ENCODE measurements around the gene FAM163A.

FAM163A gene

DNA sequence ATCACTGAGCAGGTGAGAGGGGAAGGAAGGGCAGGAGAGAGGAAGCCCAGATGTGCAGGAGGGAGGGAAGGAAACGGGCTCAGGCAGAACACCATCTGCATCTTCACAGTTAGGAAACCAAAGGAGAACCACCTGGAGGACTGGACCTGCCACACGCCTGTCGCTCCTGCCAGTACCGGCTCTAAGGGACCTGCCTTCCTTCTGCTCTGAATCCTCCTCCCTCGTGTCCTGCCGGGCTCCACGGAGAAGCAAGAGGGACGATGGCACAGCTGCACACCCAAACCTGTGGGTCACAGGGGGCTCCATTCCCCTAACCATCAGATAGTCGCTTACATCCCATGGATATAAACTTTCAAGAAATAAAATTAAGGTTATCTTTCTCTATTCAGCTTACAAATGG lies 78.4 kb downstream of the FAM163A start:
- Histone ChIP-seq H3K27ac (no peak overlapping the region), H3K9me3 (no peaks in the 10 kb centered on the region), H3K4me3 (ENCODE audit: low read depth in 1 of 2, low read length in 1 of 2) (no peak overlapping the region), H3K36me3 (no peaks in the 10 kb centered on the region), H3K27me3 (no peaks in the 10 kb centered on the region), H3K4me1 (ENCODE audit: control insufficient read depth in 1 of 2, insufficient read depth in 1 of 2, low read depth in 1 of 2, low read length in 1 of 2) (peaks cover 29% of the 10 kb centered on the region in 2 experiments)
- TF ChIP-seq, protein P1, sequence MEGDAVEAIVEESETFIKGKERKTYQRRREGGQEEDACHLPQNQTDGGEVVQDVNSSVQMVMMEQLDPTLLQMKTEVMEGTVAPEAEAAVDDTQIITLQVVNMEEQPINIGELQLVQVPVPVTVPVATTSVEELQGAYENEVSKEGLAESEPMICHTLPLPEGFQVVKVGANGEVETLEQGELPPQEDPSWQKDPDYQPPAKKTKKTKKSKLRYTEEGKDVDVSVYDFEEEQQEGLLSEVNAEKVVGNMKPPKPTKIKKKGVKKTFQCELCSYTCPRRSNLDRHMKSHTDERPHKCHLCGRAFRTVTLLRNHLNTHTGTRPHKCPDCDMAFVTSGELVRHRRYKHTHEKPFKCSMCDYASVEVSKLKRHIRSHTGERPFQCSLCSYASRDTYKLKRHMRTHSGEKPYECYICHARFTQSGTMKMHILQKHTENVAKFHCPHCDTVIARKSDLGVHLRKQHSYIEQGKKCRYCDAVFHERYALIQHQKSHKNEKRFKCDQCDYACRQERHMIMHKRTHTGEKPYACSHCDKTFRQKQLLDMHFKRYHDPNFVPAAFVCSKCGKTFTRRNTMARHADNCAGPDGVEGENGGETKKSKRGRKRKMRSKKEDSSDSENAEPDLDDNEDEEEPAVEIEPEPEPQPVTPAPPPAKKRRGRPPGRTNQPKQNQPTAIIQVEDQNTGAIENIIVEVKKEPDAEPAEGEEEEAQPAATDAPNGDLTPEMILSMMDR (IDR thresholded peaks at IDR 0.05): no peak

DNA sequence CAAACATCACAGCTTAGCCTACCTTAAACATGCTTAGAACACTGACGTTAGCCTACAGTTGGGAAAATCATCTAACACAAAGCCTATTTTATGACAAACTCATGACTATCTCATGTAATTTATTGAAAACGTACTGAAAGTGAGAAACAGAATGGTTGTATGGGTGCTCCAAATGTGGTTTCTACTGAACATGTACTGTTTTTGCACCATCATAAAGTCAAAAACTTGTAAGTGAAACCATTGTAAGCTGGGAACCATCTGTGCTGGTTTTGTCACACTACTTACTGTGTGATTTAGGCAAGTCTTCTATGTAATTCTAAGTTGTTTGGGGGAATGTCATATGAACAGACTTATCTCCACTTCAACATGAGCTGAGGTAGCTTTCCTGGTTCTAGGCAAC lies 79.0 kb downstream of the FAM163A start:
- no peak overlapping the region for H3K4me3 ChIP-seq (ENCODE audit: low read depth in 1 of 2, low read length in 1 of 2)
- H3K27me3 ChIP-seq: no peaks in the 10 kb centered on the region
- TF ChIP-seq, protein P1 (IDR thresholded peaks at IDR 0.05): no peak
- no peaks in the 10 kb centered on the region for H3K9me3 ChIP-seq
- no peaks in the 10 kb centered on the region for H3K36me3 ChIP-seq
- peaks cover 29% of the 10 kb centered on the region in 2 experiments for H3K4me1 ChIP-seq (ENCODE audit: control insufficient read depth in 1 of 2, insufficient read depth in 1 of 2, low read depth in 1 of 2, low read length in 1 of 2)
- H3K27ac ChIP-seq: no peak overlapping the region

DNA sequence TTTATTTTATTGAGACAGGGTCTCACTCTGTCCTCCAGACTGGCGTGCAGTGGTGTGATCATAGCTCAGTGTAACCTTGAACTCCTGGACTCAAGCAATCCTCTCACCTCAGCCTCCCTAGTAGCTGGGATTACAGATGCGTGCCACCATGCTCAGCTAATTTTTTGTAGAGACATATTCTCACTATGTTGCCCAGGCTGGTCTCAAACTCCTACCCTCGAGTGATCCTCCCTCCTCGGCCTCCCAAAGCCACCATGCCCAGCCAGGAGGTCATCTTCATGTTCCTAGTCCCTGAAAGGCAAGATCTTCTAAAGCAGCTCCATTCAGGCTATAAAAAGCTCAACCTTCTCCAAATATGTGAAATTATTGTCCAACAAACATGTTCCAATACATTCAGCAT lies 80.6 kb downstream of the FAM163A start:
- H3K4me1 ChIP-seq (ENCODE audit: control insufficient read depth in 1 of 2, insufficient read depth in 1 of 2, low read depth in 1 of 2, low read length in 1 of 2): peaks cover 40% of the 10 kb centered on the region in 2 experiments
- TF ChIP-seq, protein P1 (IDR thresholded peaks at IDR 0.05): no peak
- no peaks in the 10 kb centered on the region for H3K9me3 ChIP-seq
- no peaks in the 10 kb centered on the region for H3K36me3 ChIP-seq
- no peaks in the 10 kb centered on the region for H3K27me3 ChIP-seq
- H3K27ac ChIP-seq: no peak overlapping the region
- no peak overlapping the region for H3K4me3 ChIP-seq (ENCODE audit: low read depth in 1 of 2, low read length in 1 of 2)

DNA sequence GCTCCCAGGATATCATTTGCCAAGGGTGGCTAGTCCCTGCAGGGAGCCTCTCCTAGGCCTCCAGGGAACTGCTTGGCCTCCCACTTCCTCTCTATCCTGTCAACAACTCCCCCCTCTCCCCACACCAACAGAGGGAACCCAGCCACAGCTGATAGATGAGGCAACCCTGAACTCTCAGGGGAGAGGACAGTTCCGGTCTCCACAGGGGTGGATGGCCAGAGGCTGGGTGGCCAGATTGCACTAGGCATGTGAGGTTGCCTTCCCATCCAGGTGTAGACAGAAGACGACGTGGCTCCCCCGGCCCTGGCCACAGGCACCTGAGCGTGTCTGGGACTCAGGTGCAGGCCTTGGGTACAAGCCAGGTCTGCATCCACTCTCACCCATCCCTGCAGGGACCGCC lies 81.2 kb downstream of the FAM163A start:
- Histone ChIP-seq H3K4me1 (ENCODE audit: control insufficient read depth in 1 of 2, insufficient read depth in 1 of 2, low read depth in 1 of 2, low read length in 1 of 2) (peaks cover 40% of the 10 kb centered on the region in 2 experiments), H3K27me3 (no peaks in the 10 kb centered on the region), H3K4me3 (ENCODE audit: low read depth in 1 of 2, low read length in 1 of 2) (no peak overlapping the region), H3K9me3 (no peaks in the 10 kb centered on the region), H3K27ac (no peak overlapping the region), H3K36me3 (no peaks in the 10 kb centered on the region)
- TF ChIP-seq, protein P1 (IDR thresholded peaks at IDR 0.05): no peak

DNA sequence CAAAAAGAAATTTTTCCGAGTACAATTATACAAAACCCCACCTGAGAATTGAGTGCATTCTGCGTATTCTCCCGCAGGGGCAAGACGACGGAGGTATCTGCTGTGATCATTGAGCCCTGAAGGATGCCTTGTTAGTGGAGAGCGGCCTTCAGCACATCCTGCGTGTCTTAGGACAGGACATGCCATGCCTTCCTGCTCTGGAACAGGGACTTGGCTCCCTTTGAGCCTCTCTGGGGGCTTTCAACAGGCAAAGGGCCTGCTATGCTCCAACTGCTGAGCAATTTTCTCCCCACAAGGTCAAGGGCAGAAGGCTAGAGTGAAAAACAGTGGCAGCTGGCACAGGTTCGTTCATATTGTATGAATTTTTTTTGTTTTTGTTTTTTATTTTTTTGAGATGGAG lies 82.1 kb downstream of the FAM163A start:
- Histone ChIP-seq H3K9me3 (no peaks in the 10 kb centered on the region), H3K27ac (no peak overlapping the region), H3K36me3 (no peaks in the 10 kb centered on the region), H3K4me3 (ENCODE audit: low read depth in 1 of 2, low read length in 1 of 2) (no peak overlapping the region), H3K27me3 (no peaks in the 10 kb centered on the region), H3K4me1 (ENCODE audit: control insufficient read depth in 1 of 2, insufficient read depth in 1 of 2, low read depth in 1 of 2, low read length in 1 of 2) (peaks cover 33 to 37% of the 10 kb centered on the region in 2 experiments)
- TF ChIP-seq, protein P1 (IDR thresholded peaks at IDR 0.05): no peak

All from neutrophil (primary cell).